Measurements from ENCODE around the gene SHOX.
"Not testable (repeated sequence)": the region's sequence is repeated elsewhere in the genome, so short reads cannot be mapped to it uniquely, and the experiment has no call there.

DNA sequence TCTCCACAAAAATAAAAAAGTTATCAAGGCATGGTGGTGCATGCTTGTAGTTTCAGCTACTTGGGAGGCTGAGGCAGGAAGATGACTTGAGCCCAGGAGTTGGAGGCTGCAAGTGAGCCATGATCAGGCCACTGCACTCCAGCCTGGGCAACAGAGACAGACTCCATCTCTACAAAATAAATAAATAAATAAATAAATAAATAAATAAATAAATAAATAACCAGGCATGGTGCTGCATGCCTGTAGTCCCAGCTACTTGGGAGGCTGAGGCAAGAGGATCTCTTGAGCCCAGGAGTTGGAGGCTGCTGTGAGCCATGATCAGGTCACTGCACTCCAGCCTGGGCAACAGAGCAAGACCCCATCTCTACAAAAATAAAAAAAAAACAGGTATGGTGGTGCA, 26.0 kb upstream of the SHOX start:
- TF ChIP-seq CTCF (IDR thresholded peaks at IDR 0.05; ENCODE audit: borderline replicate concordance, extremely low read depth, low read length, poor library complexity, severe bottlenecking); EZH2 (IDR thresholded peaks at IDR 0.05; ENCODE audit: borderline replicate concordance, low read depth, low read length, severe bottlenecking): not testable (repeated sequence)
